Fibroblast of skin of right quadriceps (primary cell): Measurements from ENCODE around the gene RPS6KA2.
A peak's percentile ranks its signal among the peaks of the same experiment; 100 is the strongest.

ENCODE experiments used
- DNase-seq: peaks from one replicate; pipeline ENCODE4 v3.0.0-alpha.2; 2013

The RPS6KA2 gene

DNA sequence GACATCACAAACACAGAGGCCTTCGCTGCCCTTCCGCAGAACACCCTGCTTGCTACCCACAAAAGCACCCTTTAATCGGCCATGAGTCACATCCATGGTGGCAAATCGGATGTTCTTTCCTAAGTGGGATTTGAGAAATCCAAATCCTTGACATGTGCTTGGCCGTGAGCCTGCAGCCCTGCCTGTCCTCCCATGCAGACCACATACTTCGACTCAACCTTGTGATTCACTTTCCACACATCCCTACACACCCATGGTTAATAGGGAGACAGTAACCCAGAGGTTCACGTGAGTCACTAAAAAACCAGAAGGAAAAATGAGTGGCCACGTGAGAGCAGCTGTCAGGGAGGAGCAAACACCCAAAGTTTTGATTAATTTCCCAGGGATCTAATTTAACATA is 59.9 kb downstream of the RPS6KA2 start:
- peak; percentile 97 for DNase-seq

DNA sequence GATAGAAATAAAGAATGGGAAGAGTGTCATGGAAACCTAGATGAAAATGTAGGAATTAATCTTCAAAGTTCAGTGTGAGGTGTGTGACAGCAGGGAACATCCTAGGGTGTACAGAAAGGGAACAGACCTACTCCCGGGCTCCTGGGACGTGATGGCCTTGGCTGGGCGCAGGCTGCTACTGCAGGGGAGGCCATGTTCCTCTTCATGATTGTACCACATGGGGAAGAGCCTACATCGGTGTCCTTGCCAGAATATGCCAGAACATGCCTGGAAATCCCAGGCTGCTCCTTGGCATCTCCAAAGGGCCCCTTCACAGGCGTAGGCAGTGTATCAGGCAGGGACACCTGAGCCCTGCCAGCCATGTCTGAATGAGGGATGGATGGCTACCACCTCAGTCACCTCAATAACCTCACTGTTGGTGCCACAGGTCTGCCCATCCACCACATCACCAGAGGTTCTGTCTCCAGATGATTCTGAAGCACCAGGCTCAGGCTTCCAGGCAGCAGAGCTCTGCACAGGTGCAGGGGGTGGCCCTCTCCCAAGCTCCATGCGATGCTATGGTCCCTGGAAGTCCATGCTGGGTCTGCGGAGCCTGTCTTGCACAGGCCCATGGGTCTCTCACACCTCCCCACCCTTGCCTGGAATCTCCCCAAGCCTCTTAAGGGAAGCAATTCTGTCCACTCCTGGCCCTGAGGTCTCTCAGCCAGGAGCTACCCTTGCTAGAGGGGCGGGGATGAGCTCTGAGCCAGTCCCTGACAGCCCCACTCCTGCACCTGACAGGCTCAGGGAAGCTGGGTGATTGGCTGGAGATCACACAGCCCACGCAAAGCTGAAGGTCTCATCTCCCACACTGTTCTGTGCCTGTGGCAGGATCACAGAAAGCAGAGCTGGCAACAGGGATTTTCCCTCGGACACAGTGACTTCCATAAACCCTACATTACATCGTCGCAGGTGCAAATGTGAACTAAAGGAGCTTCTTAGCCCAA is 60.7 kb downstream of the RPS6KA2 start:
- DNase-seq: no peak

DNA sequence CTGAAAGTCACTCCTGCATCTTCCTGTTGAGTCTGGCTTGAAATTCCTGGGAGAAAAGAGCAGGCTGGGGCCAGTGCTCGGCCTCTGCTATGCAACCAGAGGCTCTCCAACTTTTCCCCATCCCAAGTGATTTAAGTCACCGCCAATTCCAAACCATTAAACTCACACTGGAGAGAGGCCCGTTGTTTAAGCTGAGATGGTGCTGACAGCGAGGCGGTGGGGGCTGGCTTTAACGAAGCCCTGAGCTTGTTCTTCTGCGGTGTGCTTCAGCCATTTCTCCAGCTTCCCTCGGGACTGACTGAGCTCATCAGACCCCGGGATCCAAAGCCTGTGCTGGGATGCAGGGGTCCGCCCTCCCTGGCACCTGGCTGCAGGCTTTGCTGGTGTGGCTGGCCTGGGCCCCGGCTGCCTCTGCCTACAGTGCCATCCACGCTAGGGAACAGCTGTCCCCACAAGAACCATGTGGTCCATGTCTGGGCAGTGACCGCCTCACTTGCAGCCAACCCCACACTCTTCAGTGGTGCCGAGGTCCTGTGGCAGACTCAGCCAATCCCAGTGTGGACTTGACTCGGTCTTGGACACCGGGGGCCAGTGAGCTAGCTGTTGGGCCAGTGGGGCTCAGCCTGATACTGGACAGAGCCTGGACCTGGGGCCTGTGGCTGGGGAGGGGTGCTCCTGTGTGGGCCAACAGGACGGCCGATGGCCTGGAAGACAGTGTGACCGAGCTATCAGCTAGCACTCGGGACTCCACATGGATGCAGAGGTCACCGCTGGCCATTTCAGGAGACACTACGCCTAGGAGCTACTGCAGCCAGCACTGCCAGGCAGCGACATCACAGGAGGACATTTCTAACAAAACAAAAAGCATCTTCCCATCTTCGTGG is 61.7 kb downstream of the RPS6KA2 start:
- DNase-seq: peak; percentile 58

DNA sequence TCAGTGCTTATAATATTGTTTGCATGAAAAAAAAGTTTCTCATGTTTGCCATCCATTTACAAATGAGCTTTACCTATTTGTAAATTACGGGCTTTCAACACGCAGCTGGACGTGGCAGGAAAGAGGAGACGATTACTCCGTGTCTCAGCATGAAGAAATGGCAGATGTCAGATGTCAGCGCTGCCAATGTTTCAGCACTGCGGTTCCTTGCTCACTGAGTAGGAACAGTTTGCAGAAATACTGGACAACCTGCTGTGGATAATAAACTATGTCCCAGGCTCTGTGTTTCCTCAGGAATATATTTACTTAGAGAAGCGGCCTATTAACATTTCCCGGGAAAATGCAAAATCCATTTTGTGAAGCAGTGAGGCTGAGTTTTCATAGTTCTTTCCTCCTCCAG is 63.2 kb downstream of the RPS6KA2 start:
- no peak for DNase-seq

DNA sequence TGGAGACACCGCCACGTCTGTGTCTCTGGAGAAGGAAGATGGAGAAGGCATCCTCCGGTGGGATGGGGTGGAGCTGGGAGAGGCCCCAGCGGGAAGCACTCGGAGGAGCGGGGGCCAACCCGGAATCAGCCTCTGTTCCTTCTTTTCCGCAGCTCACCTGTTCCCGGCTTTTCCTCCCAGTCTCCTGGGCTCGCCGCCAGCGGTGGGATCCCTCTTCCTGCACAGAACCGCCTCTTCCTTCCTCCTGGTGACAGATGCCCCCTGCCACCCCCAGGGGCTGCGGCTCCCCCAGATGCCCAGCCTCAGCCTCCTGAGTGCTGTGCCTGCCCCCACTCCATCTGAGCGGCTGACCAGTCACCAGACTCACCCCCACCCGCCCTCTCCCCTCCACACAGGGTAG is 63.9 kb downstream of the RPS6KA2 start:
- DNase-seq: no peak

DNA sequence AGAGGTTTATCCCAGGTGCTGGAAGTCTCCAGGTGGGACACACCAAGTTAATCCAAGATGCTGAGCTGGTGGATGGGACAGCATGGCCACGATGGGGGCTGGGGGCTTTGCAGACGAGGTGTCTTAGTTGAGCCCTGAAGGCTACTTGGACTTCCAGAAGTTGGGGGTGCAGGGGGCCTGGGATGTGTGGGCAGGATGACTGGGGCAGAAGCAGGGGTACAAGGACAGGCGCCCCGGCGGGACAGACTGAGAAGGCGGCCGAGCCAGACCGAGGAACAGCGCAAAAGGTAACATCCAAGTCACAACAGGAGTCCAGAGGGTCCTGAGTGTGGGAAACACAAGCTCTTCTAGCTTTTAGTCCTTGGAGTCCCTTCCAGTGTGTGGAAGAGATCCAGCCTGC is 64.3 kb downstream of the RPS6KA2 start:
- DNase-seq: no peak

DNA sequence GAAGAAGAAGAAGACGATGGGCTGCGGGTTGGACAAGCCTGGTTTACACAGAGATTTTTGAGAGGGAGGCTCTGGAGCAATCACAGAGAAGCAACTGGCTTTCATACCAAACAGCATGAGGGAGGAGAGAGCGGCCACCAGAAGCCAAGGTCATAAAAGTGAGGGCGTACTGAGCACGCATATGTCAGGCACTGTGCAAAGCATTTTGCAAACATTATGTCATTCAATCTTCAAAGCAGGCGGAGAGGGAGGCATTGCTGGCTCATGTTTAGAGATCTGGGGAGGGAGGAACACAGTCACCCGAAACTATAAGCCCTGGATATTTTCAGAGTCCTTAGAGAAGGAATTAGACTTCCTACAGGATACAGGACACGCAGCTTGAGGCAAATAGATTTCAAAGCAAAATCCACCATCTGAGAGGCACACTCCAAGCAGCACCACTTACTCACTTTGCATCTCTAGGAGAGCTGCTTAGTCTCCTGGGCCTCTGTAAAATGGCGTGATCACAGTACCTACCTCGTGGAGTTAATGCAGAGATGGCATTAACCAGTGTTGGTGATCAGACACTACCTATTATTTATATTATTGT is 65.2 kb downstream of the RPS6KA2 start:
- peak; percentile 78 for DNase-seq

DNA sequence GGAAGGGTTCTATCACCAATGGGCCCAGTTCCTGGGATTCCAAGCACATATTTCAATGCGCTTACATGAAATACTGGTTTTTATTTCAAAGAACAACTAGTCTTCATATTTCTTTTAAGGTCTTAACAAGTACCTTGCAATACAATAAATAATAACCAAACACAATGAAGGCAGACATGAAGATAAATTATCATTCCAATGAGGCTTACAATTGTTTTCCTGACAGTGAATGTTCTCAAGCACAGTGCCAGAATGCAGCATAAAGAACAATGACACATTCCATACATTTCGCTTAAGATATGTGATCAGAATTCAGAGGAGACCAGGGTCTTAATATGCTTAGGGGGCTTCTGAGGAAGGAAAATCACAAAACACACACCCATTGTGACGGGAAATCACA is 66.8 kb downstream of the RPS6KA2 start:
- no peak for DNase-seq

DNA sequence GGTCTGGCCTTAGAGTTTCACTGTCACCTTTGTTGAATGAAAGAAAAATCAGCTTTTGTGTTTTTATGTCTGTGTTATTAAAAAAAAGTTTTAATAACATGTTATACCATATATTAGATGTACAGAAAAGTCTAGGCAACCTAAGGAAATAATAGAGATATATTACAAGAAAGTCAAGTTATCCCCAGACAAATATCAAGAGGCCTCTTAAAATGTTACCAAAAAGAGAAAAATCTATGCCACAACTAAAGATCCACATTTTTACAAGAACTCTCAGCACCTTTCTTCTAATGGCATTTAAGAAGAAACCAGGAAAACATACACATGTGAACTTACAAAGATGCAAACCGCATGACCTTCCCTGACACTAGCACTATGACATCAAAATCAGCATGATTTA is 67.4 kb downstream of the RPS6KA2 start:
- DNase-seq: no peak

DNA sequence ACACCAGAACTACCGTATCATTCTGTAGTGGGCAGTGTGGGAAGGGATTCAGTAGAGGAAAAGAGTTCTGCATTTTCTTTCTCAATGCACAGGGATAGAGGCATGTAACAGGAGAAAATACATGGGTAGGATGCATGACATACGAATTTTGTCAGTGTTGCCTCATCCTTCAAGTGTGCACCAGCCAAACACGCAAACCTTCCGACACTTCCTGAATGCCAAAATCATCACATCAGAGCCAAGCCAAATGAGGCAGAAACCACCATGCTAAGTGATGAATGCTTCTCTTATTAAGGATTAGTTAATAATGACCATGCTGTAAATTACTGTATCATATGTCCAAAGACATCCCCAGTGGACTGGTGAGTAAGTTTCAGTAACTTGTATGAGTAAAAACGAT is 67.8 kb downstream of the RPS6KA2 start:
- peak; percentile 65 for DNase-seq

DNA sequence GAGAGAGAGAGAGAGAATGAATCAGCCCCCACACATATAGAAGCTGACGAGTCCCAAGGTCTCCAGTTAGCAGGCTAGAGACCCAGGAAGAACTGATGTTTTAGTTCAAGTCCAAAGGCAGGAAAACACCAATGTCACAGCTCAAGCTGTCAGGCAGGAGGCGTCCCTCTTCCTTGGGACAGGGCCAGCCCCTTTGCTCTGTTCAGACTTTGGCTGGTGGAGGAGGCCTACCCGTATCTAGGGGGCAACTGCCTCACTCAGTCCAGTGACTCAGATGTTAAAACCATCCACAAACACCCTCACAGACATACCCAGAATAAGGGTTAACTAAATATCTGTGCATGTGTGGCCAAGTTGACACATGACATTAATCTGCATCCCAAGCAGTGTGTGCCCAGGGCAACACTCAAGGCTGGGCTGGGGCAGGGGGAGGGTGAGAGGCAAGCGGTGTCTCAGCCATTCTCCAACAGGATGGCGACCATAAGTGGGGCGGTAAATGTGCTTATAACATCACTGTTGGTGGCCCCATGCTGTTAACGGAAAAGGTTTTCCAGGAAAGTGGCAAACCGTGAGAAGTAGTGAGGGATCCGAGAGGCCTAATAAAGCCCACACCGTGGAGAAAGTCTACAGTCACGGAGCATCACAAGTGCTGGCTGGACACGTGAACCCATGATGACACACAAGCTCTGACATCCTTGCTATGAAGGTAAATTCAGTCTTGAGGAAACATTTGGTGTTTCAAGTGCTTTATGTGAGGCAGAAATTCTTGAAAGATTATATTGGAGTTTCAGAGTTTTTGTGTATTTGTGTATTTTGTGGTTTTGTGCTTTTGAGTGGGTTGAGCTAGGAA is 68.7 kb downstream of the RPS6KA2 start:
- DNase-seq: no peak

DNA sequence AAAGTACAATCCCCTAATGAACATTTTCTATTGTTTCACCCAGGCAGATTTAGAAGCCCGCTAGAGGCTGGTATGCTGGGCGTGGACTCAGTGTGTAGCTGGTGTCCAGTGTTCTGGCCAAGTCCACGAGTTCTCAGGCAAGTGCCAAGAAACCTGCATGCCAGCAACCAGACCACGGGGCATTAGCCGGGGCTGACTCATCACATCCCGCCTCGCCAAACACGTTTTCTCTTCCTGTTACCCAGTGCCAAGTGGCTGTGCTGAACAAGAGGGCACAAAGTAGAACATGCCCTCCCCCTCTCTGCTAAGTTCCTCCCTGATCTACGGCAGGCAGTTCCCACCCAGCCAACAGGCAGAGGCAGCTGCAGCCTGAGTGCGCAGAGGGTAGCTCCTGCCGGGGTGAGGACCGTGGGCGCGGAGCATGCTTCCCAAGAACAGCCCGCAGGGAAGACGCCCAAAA is 70.2 kb downstream of the RPS6KA2 start:
- peak; percentile 44 for DNase-seq

DNA sequence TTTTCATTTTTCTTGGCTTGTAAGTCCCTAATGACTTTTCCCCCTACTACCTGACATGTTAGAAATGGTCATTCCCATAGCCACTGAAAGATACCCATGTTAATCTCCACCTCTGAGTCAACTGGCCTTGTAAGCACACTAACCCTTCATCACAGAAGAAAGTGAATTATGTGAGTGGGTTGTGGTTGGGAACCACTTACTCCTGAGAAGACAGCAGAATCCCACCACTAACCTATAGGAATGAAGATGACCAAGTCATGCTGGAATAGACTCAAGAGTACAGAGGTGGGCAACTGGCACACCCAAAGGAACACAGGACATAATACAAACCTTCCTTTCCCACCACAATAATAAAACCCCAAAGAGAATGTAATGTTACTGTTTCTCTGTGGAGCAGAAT is 70.7 kb downstream of the RPS6KA2 start:
- peak; percentile 19 for DNase-seq

DNA sequence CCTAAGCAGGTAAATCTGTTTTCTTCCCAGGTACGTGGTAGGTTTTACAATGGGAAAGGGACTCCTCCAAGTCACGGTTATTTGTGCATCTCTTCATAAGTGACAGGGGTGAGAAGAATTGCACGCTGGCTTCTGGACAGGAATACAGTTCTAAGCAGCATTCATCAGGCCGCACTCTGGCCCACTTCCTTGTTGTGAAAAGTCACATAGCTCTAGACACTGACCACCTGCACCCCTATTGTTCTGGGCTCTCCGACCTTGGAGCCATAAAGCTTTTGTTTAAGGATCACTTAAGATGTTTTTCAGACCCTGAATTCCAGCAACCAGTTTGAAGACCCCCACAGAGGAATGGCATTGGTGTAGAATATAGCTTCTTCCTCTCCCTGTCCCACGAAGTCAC is 72.0 kb downstream of the RPS6KA2 start:
- no peak for DNase-seq

DNA sequence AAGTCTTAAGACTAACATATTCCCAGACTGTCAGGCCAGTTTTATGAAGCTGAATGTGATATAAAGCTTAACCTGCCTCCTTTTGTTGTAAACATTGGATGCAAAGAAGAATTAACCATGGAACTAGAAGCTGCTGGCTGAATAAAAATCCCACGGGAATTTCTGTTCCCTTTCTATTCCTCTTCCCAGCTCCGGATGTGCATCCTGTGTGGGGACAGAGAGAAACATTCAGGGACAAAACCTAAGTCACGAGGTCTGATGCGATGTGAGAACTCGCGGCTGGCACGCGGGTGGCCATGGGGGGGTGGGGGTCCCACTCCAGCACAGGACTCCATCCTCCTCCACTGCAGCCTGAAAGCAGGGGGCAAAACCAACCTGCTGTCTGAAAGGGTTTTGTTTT is 72.7 kb downstream of the RPS6KA2 start:
- no peak for DNase-seq

DNA sequence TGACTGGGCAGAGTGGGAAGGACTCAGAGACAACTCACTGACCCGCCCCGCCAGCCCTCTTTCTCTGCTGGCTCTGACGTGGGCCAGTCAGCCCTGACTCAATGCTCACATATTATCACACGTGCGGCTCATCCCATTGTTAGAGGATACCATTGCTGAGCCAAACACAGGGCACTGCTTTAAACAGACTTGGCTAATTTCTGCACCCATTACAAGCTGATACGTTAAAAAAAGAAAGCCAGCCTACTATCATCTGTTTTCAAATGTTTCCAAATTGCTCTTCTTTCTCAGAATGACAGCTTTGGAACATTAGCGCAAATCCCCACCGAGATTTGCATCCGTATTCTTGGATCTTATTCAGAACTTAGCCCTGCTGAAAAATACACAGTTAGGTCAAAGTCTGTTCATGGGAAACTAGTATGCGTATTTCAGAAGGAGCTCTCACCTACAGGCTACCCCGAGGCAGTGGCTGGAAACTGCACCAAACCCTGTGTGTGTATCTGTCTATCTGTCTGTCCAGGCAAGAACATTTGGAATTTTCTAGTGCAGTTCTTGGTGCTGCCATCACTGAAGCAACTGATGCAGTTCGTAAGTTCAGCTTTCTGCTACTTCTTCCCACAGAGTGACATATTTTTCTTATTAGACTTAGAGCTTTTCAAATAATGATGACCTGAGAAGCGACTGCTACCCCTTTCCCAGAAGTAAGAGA is 73.3 kb downstream of the RPS6KA2 start:
- peak; percentile 82 for DNase-seq

DNA sequence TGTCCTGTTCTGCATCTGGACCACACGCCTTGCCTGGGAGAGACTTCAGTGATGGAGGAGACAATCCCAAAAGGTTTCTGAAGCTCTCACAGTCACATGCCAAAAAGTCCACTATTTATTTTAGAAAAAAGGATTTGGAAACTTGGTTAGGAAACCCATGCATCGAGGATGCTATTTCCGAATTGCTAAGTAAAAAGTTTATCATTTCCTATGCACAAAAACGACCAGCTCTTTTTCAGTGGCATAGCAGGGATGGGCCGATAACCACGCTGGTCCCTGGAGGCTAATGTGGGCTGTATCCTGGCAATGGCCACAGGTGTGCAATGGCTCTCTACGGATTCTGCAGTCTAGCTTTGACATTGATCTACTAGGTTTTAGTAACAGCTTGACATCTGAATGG is 74.5 kb downstream of the RPS6KA2 start:
- no peak for DNase-seq

DNA sequence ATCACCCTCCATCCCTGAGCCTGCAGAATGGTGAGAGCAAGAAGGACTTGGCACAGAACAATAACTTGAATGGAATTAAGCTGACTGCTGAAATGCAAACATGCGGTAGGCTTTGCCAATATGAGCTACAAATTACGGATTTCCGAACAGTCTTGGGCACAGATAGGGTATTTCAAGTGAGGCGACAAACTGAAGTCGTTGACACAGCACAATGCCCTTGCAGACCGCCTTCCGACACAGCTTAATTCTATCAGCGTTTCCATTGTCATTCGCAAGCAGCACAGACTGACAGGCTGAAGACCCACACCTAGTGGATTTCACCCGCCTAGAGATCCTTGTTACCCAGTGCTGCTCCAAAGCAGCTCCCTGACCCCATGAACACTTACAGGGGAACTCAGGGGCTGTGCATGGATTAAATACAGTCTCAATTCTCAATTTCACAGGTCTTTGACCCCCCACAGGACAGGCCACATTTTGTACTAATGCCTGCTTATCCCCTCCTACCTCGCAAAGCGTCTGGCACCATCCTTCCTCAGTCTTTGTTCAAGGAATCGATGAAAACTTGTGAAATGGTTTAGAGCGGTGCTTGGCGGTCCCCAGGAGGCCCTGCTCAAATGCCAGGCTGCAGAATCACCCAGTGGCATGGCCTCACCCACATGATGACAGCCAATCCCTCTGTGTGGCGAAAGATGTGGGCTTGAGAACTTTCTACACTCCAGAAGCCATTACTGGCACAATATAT is 75.1 kb downstream of the RPS6KA2 start:
- no peak for DNase-seq

DNA sequence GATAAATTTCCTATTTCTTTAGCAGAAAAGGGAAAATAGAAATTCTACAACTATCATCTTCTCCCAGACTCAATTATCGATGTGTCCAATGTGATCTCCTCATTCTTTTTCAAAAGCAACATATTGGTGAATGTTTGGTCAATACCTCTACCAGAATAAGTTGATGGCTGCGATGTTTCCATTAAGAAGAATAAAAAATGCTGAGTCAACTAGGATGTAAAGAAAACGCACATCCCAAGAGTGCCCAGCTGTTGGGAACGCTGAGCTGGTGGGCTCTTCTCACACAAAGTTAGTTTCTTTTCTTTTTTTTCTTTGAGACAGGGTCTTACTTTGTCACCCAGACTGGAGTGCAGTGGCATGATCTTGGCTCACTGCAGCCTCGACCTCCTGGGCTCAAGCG is 80.4 kb downstream of the RPS6KA2 start:
- DNase-seq: no peak

DNA sequence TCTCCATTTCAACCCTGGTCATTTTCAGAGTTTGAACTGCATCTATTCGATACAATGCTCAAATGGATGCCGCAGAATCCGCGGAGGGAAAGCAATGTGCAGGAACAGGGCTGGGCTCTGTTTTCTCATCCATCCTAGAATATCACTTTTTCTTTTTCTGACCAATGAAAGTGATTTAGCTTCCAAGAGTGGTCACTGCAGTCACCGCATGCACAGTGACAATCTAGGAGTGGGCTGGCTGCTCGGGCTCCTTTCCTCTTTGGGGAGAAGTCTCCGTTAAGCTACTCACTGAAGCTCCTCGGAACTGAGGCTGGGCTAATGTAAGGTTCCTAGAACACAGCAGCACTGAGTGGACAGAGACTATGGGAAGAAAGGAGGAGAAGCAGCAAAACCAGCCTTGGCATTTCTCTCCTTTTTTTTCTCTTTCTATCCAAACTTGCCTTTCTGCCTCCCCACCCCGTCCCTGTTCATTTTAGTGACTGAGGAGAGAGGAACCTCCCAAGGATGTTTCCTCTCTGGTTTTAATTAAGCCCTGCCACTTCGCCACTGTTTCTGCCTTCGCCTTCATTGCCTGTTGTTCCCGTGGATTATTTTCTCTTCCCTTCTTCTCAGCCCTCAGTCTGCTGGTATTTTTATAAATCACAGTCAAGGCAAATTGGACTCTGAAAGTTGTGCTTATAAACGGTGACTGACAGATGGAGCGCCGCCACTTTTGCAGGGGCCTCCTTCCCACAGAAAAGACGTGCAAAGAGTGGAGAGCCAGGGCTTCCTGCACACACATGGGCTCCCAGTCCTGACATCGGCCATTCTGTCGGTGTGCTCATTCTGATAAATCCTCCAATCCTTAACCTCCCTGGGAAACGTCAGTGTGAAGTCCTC is 81.7 kb downstream of the RPS6KA2 start:
- DNase-seq: no peak
